OCI-LY7 (cell line): ENCODE measurements around the gene TRPM2. TPM values are rescaled to one million over a fixed set of nuclear protein-coding genes. Genes with fewer than 3 reads are reported as not detected.

Experiments
- BruUV-seq: library from RNA; stranded (reverse); fragments of 400-500 nt; replicated peaks from 2 replicates; lab custom pipeline; 2021; lab: Mats Ljungman, UMichigan
- CTCF ChIA-PET: fragments of 300-600 bp; sonication (Branson Sonifier 250); formaldehyde crosslinking; loops from one replicate; lab custom pipeline; 2022; ENCODE audit warnings: antibody characterized with exemption; ENCODE audit not compliant: unreplicated experiment; lab: Charles Lee
- POLR2A ChIA-PET: fragments of 300-600 bp; sonication (Branson Sonifier 250); formaldehyde crosslinking; loops from one replicate; lab custom pipeline; 2022; ENCODE audit warnings: antibody characterized with exemption; lab: Charles Lee
- DNase-seq: peaks from one replicate; pipeline ENCODE4 v3.0.0-alpha.2; 2015; ENCODE audit warnings: low spot score
- H2AFZ ChIP-seq: fragments of 200-600 bp; sonication (generic), shearing (Covaris generic); 2 replicates; pipeline ENCODE4 v1.6.1; 2014; ENCODE audit warnings: mild to moderate bottlenecking, antibody characterized with exemption, low read length, moderate library complexity
- H3K27ac ChIP-seq: fragments of 200-600 bp; sonication (generic); 2 replicates; pipeline ENCODE4 v1.5.1; 2014; ENCODE audit warnings: mixed run types, low read depth, mild to moderate bottlenecking, moderate library complexity, low read length, inconsistent platforms; ENCODE audit not compliant: poor library complexity, severe bottlenecking
- H3K36me3 ChIP-seq: fragments of 200-600 bp; sonication (generic); 2 replicates; pipeline ENCODE4 v1.6.1; 2014; ENCODE audit warnings: mild to moderate bottlenecking, antibody characterized with exemption, low read length, moderate library complexity, mixed read lengths; ENCODE audit not compliant: insufficient read depth
- H3K4me1 ChIP-seq: fragments of 200-600 bp; sonication (generic); 2 replicates; pipeline ENCODE4 v1.5.1; 2014; ENCODE audit warnings: mild to moderate bottlenecking, low read length; ENCODE audit not compliant: insufficient read depth, poor library complexity, severe bottlenecking
- H3K4me2 ChIP-seq: fragments of 200-600 bp; sonication (generic); 2 replicates; pipeline ENCODE4 v1.6.1; 2014; ENCODE audit warnings: mild to moderate bottlenecking, low read length
- H3K4me3 ChIP-seq: fragments of 200-600 bp; sonication (generic); 2 replicates; pipeline ENCODE4 v1.5.1; 2014; ENCODE audit warnings: mild to moderate bottlenecking, low read depth, low read length; ENCODE audit not compliant: poor library complexity, severe bottlenecking
- H3K79me2 ChIP-seq: fragments of 200-600 bp; sonication (generic); 2 replicates; pipeline ENCODE4 v1.6.1; 2016; ENCODE audit warnings: low read depth, mild to moderate bottlenecking, low read length, moderate library complexity, mixed read lengths; ENCODE audit not compliant: insufficient read depth
- H3K9me2 ChIP-seq: fragments of 200-600 bp; sonication (generic); 2 replicates; pipeline ENCODE4 v1.6.1; 2016; ENCODE audit warnings: mild to moderate bottlenecking, low read length, mixed read lengths; ENCODE audit not compliant: insufficient read depth
- H3K9me3 ChIP-seq: fragments of 200-600 bp; sonication (generic); 2 replicates; pipeline ENCODE4 v1.6.1; 2014; ENCODE audit warnings: mild to moderate bottlenecking, mixed run types, low read length, mixed read lengths
- H4K20me1 ChIP-seq: fragments of 200-600 bp; sonication (generic); 2 replicates; pipeline ENCODE4 v1.6.1; 2014; ENCODE audit warnings: mild to moderate bottlenecking, antibody characterized with exemption, low read length, moderate library complexity, mixed read lengths; ENCODE audit not compliant: insufficient read depth
- CTCF ChIP-seq: fragments of 200-600 bp; sonication (generic); conservative IDR thresholded peaks from 2 replicates; pipeline ENCODE4 v1.5.1; 2014; ENCODE audit warnings: mild to moderate bottlenecking, antibody characterized with exemption, low read length, moderate library complexity, mixed read lengths
- EZH2phosphoT487 ChIP-seq: fragments of 200-600 bp; sonication (generic); IDR thresholded peaks from 2 replicates; pipeline ENCODE4 v1.6.1; 2018; ENCODE audit warnings: low read depth, borderline replicate concordance, mild to moderate bottlenecking, mixed run types, antibody characterized with exemption, low read length, moderate library complexity, mixed read lengths
- intact Hi-C: fragments of 100-400 bp; cut with micrococcal nuclease; formaldehyde crosslinking; loops from one replicate; pipeline ENCODE4 v1.10.0; 2022; ENCODE audit not compliant: unreplicated experiment
- total RNA-seq, 2 experiments: library from RNA; depleted of rRNA in 1 of 2; stranded (reverse); fragments of >200 nt in 1 of 2; shearing (Covaris generic) in 1 of 2; gene quantifications; 2 replicates each; pipeline ENCODE4 v1.2.3, GENCODE V29; 2014 to 2022

TRPM2 gene
- total RNA-seq, 2 experiments from 2014 or later = 1.8 to 7.1 TPM

DNA sequence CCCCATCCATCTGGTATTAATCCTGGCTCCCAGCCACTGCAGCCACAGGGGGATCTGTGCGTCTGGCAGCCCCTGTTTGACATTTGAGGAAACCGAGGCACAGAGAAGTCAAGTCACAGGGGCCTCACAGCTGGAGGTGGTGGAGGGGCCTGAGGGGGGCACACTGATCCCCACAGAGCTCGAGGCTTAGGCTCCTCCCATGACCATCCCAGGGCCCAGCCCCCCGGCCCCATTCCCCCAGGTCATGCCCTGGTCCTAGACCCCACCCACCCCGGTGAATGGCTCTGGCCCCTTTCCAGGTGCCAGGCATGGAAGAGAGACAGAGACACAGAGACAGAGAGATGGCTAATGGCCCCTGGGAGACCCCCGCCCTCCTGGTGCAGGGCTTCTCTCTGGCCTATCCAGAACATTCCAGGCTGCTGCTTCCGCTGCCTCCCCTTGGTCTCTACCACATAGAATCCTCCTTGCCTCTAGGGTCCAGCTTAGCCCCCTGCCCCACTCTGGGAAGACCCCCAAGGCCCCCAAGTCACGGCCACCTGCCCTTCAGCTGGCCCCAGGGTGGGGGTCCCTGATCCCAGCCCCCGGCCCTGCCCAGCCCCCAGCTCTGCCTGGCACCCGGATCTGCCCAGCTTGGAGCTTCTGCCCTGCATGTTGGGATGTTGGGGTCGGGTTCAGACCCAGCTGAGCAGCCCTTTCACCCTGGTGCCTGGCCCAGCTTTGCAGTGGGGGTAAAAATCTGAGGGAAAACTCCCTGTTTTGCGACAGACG, 72.7 kb downstream of the TRPM2 start:
- Histone ChIP-seq H3K9me3 (peaks cover 13% of the 10 kb centered on the region), H4K20me1 (no peaks in the 10 kb centered on the region), H3K36me3 (no peaks in the 10 kb centered on the region), H3K27ac (no peak overlapping the region), H3K4me2 (no peak overlapping the region), H3K4me1 (peaks cover 9% of the 10 kb centered on the region), H3K79me2 (no peaks in the 10 kb centered on the region), H3K4me3 (no peak overlapping the region), H3K9me2 (no peaks in the 10 kb centered on the region), H2AFZ (no peak overlapping the region)
- intact Hi-C loops = loop anchor here (5.0 kb wide), 2 partner anchors 84 to 1216 kb away; partner anchors contain the start of gene PCBP3
- DNase-seq = no peak
- POLR2A ChIA-PET = no interaction called here
- TF ChIP-seq CTCF = no peak
- no peak for TF ChIP-seq EZH2phosphoT487
- BruUV-seq = no TSS peak
- CTCF ChIA-PET = no interaction called here

DNA sequence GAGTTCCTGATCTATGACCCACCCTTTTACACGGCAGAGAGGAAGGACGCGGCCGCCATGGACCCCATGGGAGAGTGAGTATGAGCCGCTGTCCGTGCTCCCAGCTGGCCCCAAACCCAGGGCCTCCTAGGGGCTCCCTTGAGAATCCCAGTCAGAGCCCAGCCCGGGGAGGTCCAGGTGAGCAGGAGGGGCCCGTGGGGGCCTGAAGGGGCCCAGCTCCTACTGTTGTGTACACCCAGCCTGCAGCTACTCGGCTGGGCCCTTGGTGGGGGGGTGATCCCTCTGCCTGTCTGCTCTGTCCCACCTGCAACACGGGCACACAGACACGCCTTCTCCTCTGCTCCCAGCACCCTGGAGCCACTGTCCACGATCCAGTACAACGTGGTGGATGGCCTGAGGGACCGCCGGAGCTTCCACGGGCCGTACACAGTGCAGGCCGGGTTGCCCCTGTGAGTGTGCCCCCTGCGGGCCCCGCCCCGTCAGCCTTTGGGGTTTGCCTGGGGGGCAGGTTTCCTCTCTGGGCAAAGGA, 73.3 kb downstream of the TRPM2 start:
- Histone ChIP-seq H3K4me2 (no peak overlapping the region), H3K36me3 (no peaks in the 10 kb centered on the region), H3K4me1 (peaks cover 9% of the 10 kb centered on the region), H3K27ac (no peak overlapping the region), H3K79me2 (no peaks in the 10 kb centered on the region), H3K9me3 (peaks cover 13% of the 10 kb centered on the region), H3K9me2 (no peaks in the 10 kb centered on the region), H4K20me1 (no peaks in the 10 kb centered on the region), H3K4me3 (no peak overlapping the region), H2AFZ (no peak overlapping the region)
- intact Hi-C loops = loop anchor here (5.0 kb wide), 2 partner anchors 84 to 1216 kb away; partner anchors contain the start of gene PCBP3
- POLR2A ChIA-PET = no interaction called here
- TF ChIP-seq CTCF (no peak), EZH2phosphoT487 (no peak)
- DNase-seq = no peak
- no TSS peak for BruUV-seq
- CTCF ChIA-PET = no interaction called here
